ENCODE measurements around the gene GSTM5.

GRCh38 chr1:109669246-109669948, 42.7 kb upstream of the GSTM5 start:
- TF ChIP-seq CTCF (IDR thresholded peaks at IDR 0.05) (no peak), POLR2A (IDR thresholded peaks at IDR 0.05) (no peak)

Measured in right lobe of liver (tissue), 4 donors.